Embryonic facial prominence (tissue), 1 donor: ENCODE data around the gene SLC10A6.
"Not testable (repeated sequence)": the region's sequence is repeated elsewhere in the genome, so short reads cannot be mapped to it uniquely, and the experiment has no call there.

Experiments
- DNase-seq: peaks from one replicate; pipeline ENCODE4 v3.0.0-alpha.2; 2016; ENCODE audit errors: extremely low spot score

SLC10A6 gene

GRCh38 chr4:86848732-86849619 lies at the start of gene SLC10A6:
Gene SLC10A6, minus strand, starts transcription at chr4:86849384. Its CDS starts 269 bp downstream, at chr4:86849115.
- DNase-seq, result no peak

- no peak for DNase-seq
These were observed 49.4 kb upstream of the SLC10A6 start for GRCh38 chr4:86898562-86898961.

- DNase-seq, result no peak
These were observed 47.4 kb upstream of the SLC10A6 start for GRCh38 chr4:86896596-86896995.

GRCh38 chr4:86895692-86896488 lies 46.7 kb upstream of the SLC10A6 start:
- DNase-seq, result peak; percentile 63

- DNase-seq, result no peak
These were observed 45.3 kb upstream of the SLC10A6 start for GRCh38 chr4:86894455-86894854.

GRCh38 chr4:86893136-86893535 lies 44.0 kb upstream of the SLC10A6 start:
- no peak for DNase-seq

- DNase-seq, result no peak
These were observed 43.4 kb upstream of the SLC10A6 start for GRCh38 chr4:86892636-86892960.

- DNase-seq, result peak; percentile 37
These were observed 42.8 kb upstream of the SLC10A6 start, which contains the start of gene C4orf36 for GRCh38 chr4:86891762-86892635. Gene C4orf36, minus strand, starts transcription at chr4:86892422. Its CDS starts 902 bp downstream, at chr4:86891520.

GRCh38 chr4:86890790-86891189 lies 41.6 kb upstream of the SLC10A6 start:
- DNase-seq, result no peak

- no peak for DNase-seq
These were observed 30.5 kb upstream of the SLC10A6 start for GRCh38 chr4:86879641-86880040.

GRCh38 chr4:86878640-86879039 lies 29.5 kb upstream of the SLC10A6 start:
- DNase-seq, result no peak

GRCh38 chr4:86876894-86877685 lies 27.9 kb upstream of the SLC10A6 start:
- DNase-seq, result no peak

GRCh38 chr4:86875436-86875835 lies 26.3 kb upstream of the SLC10A6 start:
- DNase-seq, result not testable (repeated sequence)

GRCh38 chr4:86872135-86872534 lies 23.0 kb upstream of the SLC10A6 start:
- DNase-seq, result no peak

- no peak for DNase-seq
These were observed 21.4 kb upstream of the SLC10A6 start for GRCh38 chr4:86870442-86871069.

GRCh38 chr4:86857341-86858052 lies 8.3 kb upstream of the SLC10A6 start:
- no peak for DNase-seq

GRCh38 chr4:86856896-86857295 lies 7.7 kb upstream of the SLC10A6 start:
- DNase-seq, result no peak

- no peak for DNase-seq
These were observed 6.4 kb upstream of the SLC10A6 start for GRCh38 chr4:86855572-86855971.

- no peak for DNase-seq
These were observed 4.0 kb upstream of the SLC10A6 start for GRCh38 chr4:86853209-86853608.

- DNase-seq, result no peak
These were observed 1.0 kb downstream of the SLC10A6 start for GRCh38 chr4:86848136-86848535.
